ENCODE data around the gene ZNF543. TPM values are rescaled to one million over a fixed set of nuclear protein-coding genes. Genes with fewer than 3 reads are reported as not detected.

ZNF543 gene
- total RNA-seq, 2 experiments from 2014 or later = 3.2 to 3.5 TPM

DNA sequence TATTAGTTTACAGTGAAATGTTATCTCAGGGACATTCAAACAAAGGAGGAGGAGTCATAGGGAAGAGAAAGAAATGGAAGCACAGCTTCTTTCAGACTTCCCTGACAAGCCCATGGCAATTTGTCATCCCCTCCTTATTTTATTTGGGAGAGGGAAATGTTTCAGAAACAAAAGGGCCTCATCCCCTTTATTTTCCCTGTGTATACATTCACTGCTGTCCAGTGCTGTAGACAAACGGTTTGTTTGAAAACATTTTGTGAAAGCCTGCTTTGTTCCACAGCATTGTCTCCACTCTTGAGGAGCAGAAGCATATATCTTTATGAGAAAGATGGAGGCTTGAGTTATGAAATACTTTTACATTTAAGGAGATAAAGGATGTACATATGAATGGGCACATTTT, 27.7 kb upstream of the ZNF543 start:
- peaks cover 67% of the 10 kb centered on the region for H3K9me3 Mint-ChIP-seq
- no peak overlapping the region for H3K27ac Mint-ChIP-seq
- CTCF ChIA-PET = no interaction called here
- no peak for DNase-seq
- no peak overlapping the region for H3K4me3 Mint-ChIP-seq
- peaks cover 96% of the 10 kb centered on the region for H3K36me3 Mint-ChIP-seq (ENCODE audit: low read depth)
- no peaks in the 10 kb centered on the region for H3K27me3 Mint-ChIP-seq (ENCODE audit: low read depth)
- H3K4me1 Mint-ChIP-seq (ENCODE audit: low read depth) = peaks cover 9% of the 10 kb centered on the region
- intact Hi-C loops (cut with micrococcal nuclease) = no loop called here

DNA sequence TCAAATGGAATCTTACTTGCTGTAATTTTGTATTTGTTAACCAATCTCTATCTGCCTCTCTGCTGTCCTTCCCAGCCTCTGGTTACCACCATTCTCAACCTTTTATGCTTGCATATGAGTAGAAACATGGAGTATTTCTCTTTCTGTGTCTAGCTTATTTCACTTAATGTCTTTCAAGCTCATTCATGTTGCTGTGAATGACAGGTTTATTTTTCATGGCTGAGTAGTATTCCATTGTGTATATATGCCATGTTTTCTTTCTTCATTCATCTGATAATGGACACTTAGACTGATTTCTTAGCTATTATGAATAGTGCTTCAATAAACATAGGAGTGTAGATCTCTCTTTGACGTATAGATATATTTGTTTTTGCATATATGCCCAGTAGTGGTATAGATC, 26.6 kb upstream of the ZNF543 start:
- peaks cover 9% of the 10 kb centered on the region for H3K4me1 Mint-ChIP-seq (ENCODE audit: low read depth)
- peaks cover 96% of the 10 kb centered on the region for H3K36me3 Mint-ChIP-seq (ENCODE audit: low read depth)
- peaks cover 67% of the 10 kb centered on the region for H3K9me3 Mint-ChIP-seq
- intact Hi-C loops (cut with micrococcal nuclease) = no loop called here
- H3K27me3 Mint-ChIP-seq (ENCODE audit: low read depth) = no peaks in the 10 kb centered on the region
- DNase-seq = no peak
- CTCF ChIA-PET = no interaction called here
- no peak overlapping the region for H3K27ac Mint-ChIP-seq
- no peak overlapping the region for H3K4me3 Mint-ChIP-seq

DNA sequence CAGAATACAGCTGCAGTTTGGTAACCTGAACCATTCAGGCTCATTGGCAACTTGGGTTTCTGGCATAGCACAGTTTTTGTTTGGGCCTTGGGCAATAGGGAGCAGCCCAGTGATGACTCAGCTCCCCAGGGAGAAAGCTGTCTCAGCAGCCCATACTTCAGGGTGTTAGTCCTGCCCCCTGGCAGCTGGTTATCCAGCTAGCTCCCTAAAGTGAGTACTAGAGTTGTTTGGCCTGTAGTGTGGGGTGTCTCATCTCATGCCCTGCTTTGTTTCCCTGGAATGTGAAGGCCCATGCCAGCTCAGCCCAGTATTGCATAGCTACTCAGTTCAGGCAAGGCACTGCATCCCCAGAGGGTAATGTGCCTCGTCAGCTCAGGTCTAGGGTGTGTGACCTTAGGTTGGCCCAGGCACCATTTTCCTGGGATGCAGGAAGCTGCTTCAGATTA, 18.2 kb upstream of the ZNF543 start:
- DNase-seq = no peak
- Mint-ChIP-seq H3K27me3 (ENCODE audit: low read depth) (no peaks in the 10 kb centered on the region), H3K4me1 (ENCODE audit: low read depth) (no peaks in the 10 kb centered on the region), H3K9me3 (peaks cover 36% of the 10 kb centered on the region), H3K4me3 (no peak overlapping the region), H3K27ac (no peak overlapping the region), H3K36me3 (ENCODE audit: low read depth) (peaks cover 82% of the 10 kb centered on the region)
- CTCF ChIA-PET = interaction anchor here (0.9 kb wide), 1 partner anchor 12 kb away, joined by 3 read pairs; no protein-coding TSS in a partner anchor
- intact Hi-C loops (cut with micrococcal nuclease) = no loop called here

DNA sequence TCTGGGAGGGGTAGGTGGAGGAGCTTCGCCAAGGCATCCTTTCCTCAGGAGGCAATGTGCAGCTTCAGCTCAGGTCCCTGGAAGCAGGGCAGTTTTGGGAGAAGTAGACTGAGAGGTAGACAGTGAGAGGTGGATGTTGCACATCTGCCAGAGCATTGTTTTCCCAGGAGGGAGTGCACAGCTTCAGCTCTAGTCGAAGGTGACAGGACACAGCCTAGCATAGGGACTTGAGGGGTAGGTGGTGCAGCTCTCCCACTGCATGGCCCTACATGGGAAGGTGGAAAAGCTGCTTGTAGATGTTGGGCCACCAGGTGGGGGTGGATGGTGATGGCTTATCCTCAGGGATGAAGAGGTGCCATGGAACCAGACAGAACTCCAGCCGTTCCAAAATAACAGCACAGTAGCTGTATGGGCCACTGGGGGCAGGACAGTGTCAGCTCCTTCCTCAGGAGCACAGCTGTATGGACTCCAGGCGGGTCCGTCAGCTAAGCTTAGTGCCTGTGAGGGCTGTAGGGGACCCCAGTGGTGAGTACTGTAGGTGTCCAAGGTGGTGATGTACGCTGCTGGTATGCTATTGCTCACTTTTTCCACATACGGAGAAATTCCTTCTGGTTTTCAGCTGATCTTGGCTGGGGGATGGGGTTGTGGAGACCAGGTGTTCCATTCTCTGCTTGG, 17.4 kb upstream of the ZNF543 start:
- peaks cover 75% of the 10 kb centered on the region for H3K36me3 Mint-ChIP-seq (ENCODE audit: low read depth)
- intact Hi-C loops (cut with micrococcal nuclease) = no loop called here
- no peak for DNase-seq
- H3K27me3 Mint-ChIP-seq (ENCODE audit: low read depth) = no peaks in the 10 kb centered on the region
- H3K9me3 Mint-ChIP-seq = peaks cover 30% of the 10 kb centered on the region
- CTCF ChIA-PET = no interaction called here
- H3K27ac Mint-ChIP-seq = no peak overlapping the region
- H3K4me1 Mint-ChIP-seq (ENCODE audit: low read depth) = no peaks in the 10 kb centered on the region
- H3K4me3 Mint-ChIP-seq = no peak overlapping the region

DNA sequence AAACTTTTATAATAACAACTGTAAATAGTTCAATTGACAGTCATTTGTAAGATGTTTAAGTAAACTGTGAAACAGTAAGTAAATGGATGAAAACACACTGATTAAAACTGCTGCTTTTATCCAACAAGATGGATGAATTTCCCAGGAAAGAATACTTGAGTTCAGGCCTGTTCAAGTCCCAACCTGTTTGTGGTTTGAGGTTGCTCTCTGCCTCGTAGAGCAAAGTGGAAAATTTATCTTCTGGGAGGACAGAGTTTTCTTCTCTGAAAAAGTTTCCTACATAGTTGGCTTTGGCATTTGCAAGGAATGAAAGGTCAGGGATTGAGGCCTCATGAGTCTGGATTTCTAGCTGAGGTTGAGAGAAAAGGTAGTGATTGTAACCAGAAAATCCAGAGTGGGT, 15.2 kb upstream of the ZNF543 start:
- peaks cover 34% of the 10 kb centered on the region for H3K9me3 Mint-ChIP-seq
- intact Hi-C loops (cut with micrococcal nuclease) = no loop called here
- no peaks in the 10 kb centered on the region for H3K27me3 Mint-ChIP-seq (ENCODE audit: low read depth)
- no peak overlapping the region for H3K27ac Mint-ChIP-seq
- CTCF ChIA-PET = no interaction called here
- no peaks in the 10 kb centered on the region for H3K4me1 Mint-ChIP-seq (ENCODE audit: low read depth)
- DNase-seq = no peak
- peaks cover 64% of the 10 kb centered on the region for H3K36me3 Mint-ChIP-seq (ENCODE audit: low read depth)
- H3K4me3 Mint-ChIP-seq = no peak overlapping the region

DNA sequence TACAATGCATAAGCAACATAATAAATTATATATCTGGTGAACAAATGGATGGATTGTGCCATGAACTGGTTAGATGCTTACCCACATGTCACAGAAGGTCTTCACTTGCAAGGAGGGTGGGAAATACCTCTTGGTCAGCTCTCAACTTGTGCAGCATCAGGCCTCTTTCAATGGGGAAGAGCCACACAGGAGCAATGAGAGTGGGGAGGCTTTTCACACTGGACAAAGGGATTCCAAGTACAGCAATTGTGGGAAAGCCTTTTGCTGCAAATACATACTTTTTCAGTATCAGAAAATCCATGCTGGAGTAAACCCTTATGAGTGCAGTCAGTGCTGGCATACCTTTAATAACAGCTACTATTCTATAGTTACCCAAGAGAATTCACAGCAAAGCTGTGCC, 11.8 kb upstream of the ZNF543 start:
- H3K27me3 Mint-ChIP-seq (ENCODE audit: low read depth) = no peaks in the 10 kb centered on the region
- peaks cover 41% of the 10 kb centered on the region for H3K9me3 Mint-ChIP-seq

DNA sequence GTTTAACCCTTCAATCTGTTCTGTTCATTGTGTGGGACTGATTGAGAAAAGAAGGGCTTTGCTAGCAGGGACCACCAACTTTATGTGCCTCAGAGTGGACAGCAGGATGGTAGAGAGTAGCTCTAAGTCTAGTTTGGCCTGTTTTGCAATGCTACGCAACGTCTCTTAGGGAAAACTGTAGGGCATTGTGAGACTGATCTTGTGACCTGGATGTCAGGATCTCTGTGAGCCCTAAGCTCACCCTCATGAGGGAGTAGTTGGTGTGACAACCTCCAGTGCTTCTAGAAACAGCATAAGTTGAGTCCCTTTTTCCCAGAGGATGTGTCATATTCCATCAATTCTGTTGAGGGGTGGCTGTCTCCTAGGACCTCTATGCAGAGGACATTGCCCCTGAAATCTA, 9.5 kb upstream of the ZNF543 start:
- H3K27ac Mint-ChIP-seq = no peak overlapping the region
- no peak overlapping the region for H3K4me3 Mint-ChIP-seq
- no peak for DNase-seq
- intact Hi-C loops (cut with micrococcal nuclease) = no loop called here
- peaks cover 45% of the 10 kb centered on the region for H3K9me3 Mint-ChIP-seq
- CTCF ChIA-PET = no interaction called here
- H3K27me3 Mint-ChIP-seq (ENCODE audit: low read depth) = peaks cover 8% of the 10 kb centered on the region
- no peaks in the 10 kb centered on the region for H3K4me1 Mint-ChIP-seq (ENCODE audit: low read depth)
- peaks cover 20% of the 10 kb centered on the region for H3K36me3 Mint-ChIP-seq (ENCODE audit: low read depth)

More for the DNA sequence above, 11.8 kb upstream of the ZNF543 start:
- Mint-ChIP-seq H3K4me3 (no peak overlapping the region), H3K4me1 (ENCODE audit: low read depth) (no peaks in the 10 kb centered on the region), H3K27ac (no peak overlapping the region), H3K36me3 (ENCODE audit: low read depth) (peaks cover 31% of the 10 kb centered on the region)
- CTCF ChIA-PET = no interaction called here
- no peak for DNase-seq
- intact Hi-C loops (cut with micrococcal nuclease) = no loop called here

DNA sequence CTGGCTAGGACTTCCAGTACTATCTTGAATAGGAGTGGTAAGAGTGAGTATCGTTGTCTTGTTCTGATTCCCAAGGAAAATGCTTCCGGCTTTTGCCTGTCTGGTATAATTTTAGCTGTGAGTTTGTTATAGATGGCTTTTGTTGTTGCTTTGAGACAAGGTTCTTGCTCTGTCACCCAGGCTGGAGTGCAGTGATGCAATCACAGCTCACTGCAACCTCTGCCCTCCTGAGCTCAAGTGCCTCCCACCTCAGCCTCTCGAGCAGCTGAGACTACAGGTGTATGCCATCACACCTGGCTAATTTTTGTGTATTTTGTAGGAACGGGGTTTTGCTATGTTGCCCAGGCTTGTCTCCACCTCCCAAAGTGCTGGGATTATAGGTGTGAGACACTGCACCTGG, 6.1 kb upstream of the ZNF543 start:
- DNase-seq = no peak
- Mint-ChIP-seq H3K4me1 (ENCODE audit: low read depth) (no peaks in the 10 kb centered on the region), H3K27ac (no peak overlapping the region), H3K27me3 (ENCODE audit: low read depth) (peaks cover 31% of the 10 kb centered on the region), H3K9me3 (peaks cover 46% of the 10 kb centered on the region), H3K4me3 (no peak overlapping the region), H3K36me3 (ENCODE audit: low read depth) (peaks cover 20% of the 10 kb centered on the region)
- CTCF ChIA-PET = interaction anchor here (1.0 kb wide), 1 partner anchor 12 kb away, joined by 3 read pairs; no protein-coding TSS in a partner anchor
- intact Hi-C loops (cut with micrococcal nuclease) = no loop called here

DNA sequence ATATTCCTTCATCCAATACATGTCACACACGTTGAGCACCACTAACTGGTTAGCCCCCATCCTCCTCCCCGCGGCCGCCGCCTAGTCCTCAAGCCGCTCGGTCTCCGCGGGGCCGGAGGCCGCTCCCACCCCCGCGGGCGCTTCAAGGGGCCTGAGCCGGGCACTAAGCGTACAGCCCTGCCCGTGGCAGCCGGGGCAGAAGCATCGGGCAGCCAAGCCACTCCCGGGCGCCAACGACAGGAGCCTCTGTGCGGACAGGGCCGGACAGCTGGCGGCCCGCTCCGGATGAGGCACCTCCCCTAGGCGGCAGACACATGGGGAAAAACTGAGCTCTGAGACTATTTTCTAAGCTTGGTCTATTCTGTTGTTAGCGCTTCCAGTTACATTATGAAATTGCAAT, 2.8 kb upstream of the ZNF543 start:
- intact Hi-C loops (cut with micrococcal nuclease) = no loop called here
- DNase-seq = no peak
- CTCF ChIA-PET = no interaction called here
- Mint-ChIP-seq H3K4me3 (no peak overlapping the region), H3K36me3 (ENCODE audit: low read depth) (peaks cover 34% of the 10 kb centered on the region), H3K27me3 (ENCODE audit: low read depth) (peaks cover 31% of the 10 kb centered on the region), H3K27ac (no peak overlapping the region), H3K9me3 (peaks cover 33% of the 10 kb centered on the region), H3K4me1 (ENCODE audit: low read depth) (peaks cover 16% of the 10 kb centered on the region)

DNA sequence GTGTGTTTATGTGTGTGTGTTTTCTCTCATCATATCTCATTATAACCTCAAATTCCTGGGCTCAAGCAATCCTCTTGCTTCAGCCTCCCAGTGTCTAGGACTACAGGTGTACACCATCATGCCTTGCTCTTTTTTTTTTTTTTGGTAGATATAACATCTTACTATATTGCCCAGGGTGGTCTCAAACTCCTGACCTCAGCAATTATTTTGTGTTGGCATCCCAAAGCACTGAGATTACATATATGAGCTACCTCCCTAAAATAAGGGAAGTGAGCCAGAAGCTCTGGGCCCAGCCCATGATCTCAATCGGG, 448 bp upstream of the ZNF543 start:
- Mint-ChIP-seq H3K4me3 (peak overlapping the region; percentile 84), H3K9me3 (peaks cover 30% of the 10 kb centered on the region), H3K27ac (peak overlapping the region; percentile 84), H3K4me1 (ENCODE audit: low read depth) (peaks cover 21% of the 10 kb centered on the region), H3K36me3 (ENCODE audit: low read depth) (peaks cover 54% of the 10 kb centered on the region), H3K27me3 (ENCODE audit: low read depth) (peaks cover 28% of the 10 kb centered on the region)
- no peak for DNase-seq
- intact Hi-C loops (cut with micrococcal nuclease) = loop anchor here (1.0 to 2.0 kb wide), 4 partner anchors 41 to 80 kb away; partner anchors contain the start of genes TRAPPC2B, ZNF547, ZNF548 and ZNF805
- CTCF ChIA-PET = no interaction called here

DNA sequence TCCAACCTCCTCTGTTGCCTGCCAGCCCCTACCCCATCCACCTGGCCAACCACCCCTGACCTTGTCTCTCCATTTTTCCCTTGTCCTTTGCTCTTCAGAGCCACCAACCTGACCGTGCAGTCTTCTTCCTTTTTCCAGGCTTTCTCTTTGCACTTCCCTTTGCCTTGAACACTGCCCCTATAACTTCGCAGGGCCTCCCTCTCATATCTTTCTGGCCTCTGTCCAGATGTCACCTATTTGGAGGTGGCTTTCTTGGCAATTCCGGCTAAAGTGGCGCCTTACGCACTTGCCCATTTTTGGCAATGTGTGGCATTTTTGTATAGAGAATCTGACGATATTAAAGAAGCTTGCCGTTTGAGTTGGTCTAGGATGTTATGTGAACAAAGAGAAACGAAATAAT, 844 bp downstream of the ZNF543 start:
- peaks cover 29% of the 10 kb centered on the region for H3K9me3 Mint-ChIP-seq
- CTCF ChIA-PET = no interaction called here
- DNase-seq = no peak
- peak overlapping the region; percentile 84 for H3K4me3 Mint-ChIP-seq
- peak overlapping the region; percentile 22 for H3K27ac Mint-ChIP-seq
- peaks cover 58% of the 10 kb centered on the region for H3K36me3 Mint-ChIP-seq (ENCODE audit: low read depth)
- peaks cover 21% of the 10 kb centered on the region for H3K4me1 Mint-ChIP-seq (ENCODE audit: low read depth)
- peaks cover 20% of the 10 kb centered on the region for H3K27me3 Mint-ChIP-seq (ENCODE audit: low read depth)
- intact Hi-C loops (cut with micrococcal nuclease) = loop anchor here (2.0 kb wide), 1 partner anchor 42 kb away; no protein-coding TSS in a partner anchor

DNA sequence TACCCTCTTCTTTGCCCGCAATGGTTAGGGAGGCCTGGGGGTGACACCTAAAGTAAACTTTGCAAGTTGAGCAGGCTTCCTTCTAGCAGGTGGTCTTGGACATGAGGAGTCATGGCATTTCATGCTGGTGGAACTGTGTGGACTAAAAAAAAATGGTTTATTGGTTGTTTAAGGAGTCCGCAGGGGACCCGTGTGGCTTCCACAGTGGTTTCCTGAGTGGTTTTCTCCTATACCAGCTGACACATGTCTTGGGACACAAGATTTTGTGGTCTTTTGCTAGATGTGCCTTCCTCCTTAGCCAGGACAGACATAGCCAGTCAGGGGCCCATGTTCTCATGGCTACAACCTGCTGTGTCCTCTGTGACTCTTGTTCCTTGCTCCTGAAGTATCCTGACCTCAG, 1.5 kb downstream of the ZNF543 start:
- Mint-ChIP-seq H3K4me1 (ENCODE audit: low read depth) (peaks cover 21% of the 10 kb centered on the region), H3K27me3 (ENCODE audit: low read depth) (peaks cover 15% of the 10 kb centered on the region), H3K9me3 (peaks cover 25% of the 10 kb centered on the region), H3K27ac (no peak overlapping the region), H3K36me3 (ENCODE audit: low read depth) (peaks cover 63% of the 10 kb centered on the region), H3K4me3 (peak overlapping the region; percentile 84)
- intact Hi-C loops (cut with micrococcal nuclease) = loop anchor here (2.0 kb wide), 1 partner anchor 43 kb away; no protein-coding TSS in a partner anchor
- no peak for DNase-seq
- CTCF ChIA-PET = no interaction called here

DNA sequence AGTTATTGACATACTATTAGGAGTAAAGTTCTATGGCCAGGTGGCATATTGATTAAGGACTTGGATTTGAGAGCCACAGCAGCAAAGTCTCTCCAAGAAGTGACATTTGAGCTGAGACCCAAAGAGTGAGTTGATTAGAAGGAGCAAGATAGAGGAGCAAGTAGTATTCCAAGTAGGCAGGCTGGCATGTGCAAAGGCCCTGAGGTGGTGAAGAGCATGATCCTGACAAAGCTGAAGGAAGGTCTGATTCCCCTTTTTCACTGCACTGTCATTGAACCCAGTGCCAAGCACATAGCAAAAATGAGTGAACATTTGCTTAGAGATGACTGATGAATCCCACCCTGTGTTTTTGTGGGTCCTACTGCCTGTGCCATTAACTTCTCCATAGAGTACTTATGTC, 4.7 kb downstream of the ZNF543 start:
- H3K4me1 Mint-ChIP-seq (ENCODE audit: low read depth) = peaks cover 19% of the 10 kb centered on the region
- no peak overlapping the region for H3K4me3 Mint-ChIP-seq
- CTCF ChIA-PET = no interaction called here

More for the DNA sequence above, 4.7 kb downstream of the ZNF543 start:
- no peak for DNase-seq
- no peak overlapping the region for H3K27ac Mint-ChIP-seq
- intact Hi-C loops (cut with micrococcal nuclease) = no loop called here
- H3K36me3 Mint-ChIP-seq (ENCODE audit: low read depth) = peaks cover 91% of the 10 kb centered on the region
- no peaks in the 10 kb centered on the region for H3K27me3 Mint-ChIP-seq (ENCODE audit: low read depth)
- peaks cover 52% of the 10 kb centered on the region for H3K9me3 Mint-ChIP-seq
